Activated T-helper 1 cell treated with anti-CD3 and anti-CD28 coated beads, Interleukin-2, amount 50 U/mL, for 16 hours (primary cell): ENCODE results near the gene FXYD2.
"Not testable (repeated sequence)": the region's sequence is repeated elsewhere in the genome, so short reads cannot be mapped to it uniquely, and the experiment has no call there.

Source experiments
- DNase-seq, 2 donors: peaks; one replicate each; pipeline ENCODE4 v3.0.0-alpha.2; 2020; ENCODE audit warnings: low read depth in 1 of 2, low spot score in 1 of 2

FXYD2 gene

GRCh38 chr11:117822074-117823033 is 2.2 kb downstream of the FXYD2 start:
- DNase-seq = no peak

GRCh38 chr11:117821431-117821830 is 3.1 kb downstream of the FXYD2 start:
- DNase-seq = no peak

- DNase-seq = no peak
Observed at GRCh38 chr11:117820516-117820915, 4.0 kb downstream of the FXYD2 start.

GRCh38 chr11:117820071-117820470 is 4.5 kb downstream of the FXYD2 start:
- DNase-seq = no peak

- DNase-seq = no peak
Observed at GRCh38 chr11:117819096-117820040, 5.2 kb downstream of the FXYD2 start.

GRCh38 chr11:117818041-117818873 is 6.3 kb downstream of the FXYD2 start:
- DNase-seq = no peak

- DNase-seq = peak; percentile 75 to 83
Observed at GRCh38 chr11:117817368-117818040, 7.0 kb downstream of the FXYD2 start.

GRCh38 chr11:117816846-117817367 is 7.6 kb downstream of the FXYD2 start:
- no peak for DNase-seq

GRCh38 chr11:117816151-117816741 is 8.3 kb downstream of the FXYD2 start:
- no peak for DNase-seq

- DNase-seq = peak in 1 of 2 donors; percentile 46
Observed at GRCh38 chr11:117815262-117815803, 9.2 kb downstream of the FXYD2 start.

GRCh38 chr11:117814766-117815261 is 9.7 kb downstream of the FXYD2 start:
- DNase-seq = peak; percentile 58 to 82

- no peak for DNase-seq
Observed at GRCh38 chr11:117814204-117814765, 10.3 kb downstream of the FXYD2 start.

GRCh38 chr11:117810056-117810451 is 14.5 kb downstream of the FXYD2 start:
- DNase-seq = not testable (repeated sequence)

- no peak for DNase-seq
Observed at GRCh38 chr11:117809236-117810055, 15.1 kb downstream of the FXYD2 start.

GRCh38 chr11:117808784-117809183 is 15.8 kb downstream of the FXYD2 start:
- DNase-seq = no peak

GRCh38 chr11:117807482-117808327 is 16.8 kb downstream of the FXYD2 start:
- peak in 1 of 2 donors; percentile 75 for DNase-seq

GRCh38 chr11:117806846-117807245 is 17.7 kb downstream of the FXYD2 start:
- DNase-seq = no peak
